ENCODE results near the gene KCNMB3.

KCNMB3 gene

GRCh38 chr3:179266701-179267211 is 15.8 kb upstream of the KCNMB3 start (continued):
- TF ChIP-seq, protein P1, sequence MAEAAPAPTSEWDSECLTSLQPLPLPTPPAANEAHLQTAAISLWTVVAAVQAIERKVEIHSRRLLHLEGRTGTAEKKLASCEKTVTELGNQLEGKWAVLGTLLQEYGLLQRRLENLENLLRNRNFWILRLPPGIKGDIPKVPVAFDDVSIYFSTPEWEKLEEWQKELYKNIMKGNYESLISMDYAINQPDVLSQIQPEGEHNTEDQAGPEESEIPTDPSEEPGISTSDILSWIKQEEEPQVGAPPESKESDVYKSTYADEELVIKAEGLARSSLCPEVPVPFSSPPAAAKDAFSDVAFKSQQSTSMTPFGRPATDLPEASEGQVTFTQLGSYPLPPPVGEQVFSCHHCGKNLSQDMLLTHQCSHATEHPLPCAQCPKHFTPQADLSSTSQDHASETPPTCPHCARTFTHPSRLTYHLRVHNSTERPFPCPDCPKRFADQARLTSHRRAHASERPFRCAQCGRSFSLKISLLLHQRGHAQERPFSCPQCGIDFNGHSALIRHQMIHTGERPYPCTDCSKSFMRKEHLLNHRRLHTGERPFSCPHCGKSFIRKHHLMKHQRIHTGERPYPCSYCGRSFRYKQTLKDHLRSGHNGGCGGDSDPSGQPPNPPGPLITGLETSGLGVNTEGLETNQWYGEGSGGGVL (tag by site-specific recombination; IDR thresholded peaks at IDR 0.05): no peak

DNA sequence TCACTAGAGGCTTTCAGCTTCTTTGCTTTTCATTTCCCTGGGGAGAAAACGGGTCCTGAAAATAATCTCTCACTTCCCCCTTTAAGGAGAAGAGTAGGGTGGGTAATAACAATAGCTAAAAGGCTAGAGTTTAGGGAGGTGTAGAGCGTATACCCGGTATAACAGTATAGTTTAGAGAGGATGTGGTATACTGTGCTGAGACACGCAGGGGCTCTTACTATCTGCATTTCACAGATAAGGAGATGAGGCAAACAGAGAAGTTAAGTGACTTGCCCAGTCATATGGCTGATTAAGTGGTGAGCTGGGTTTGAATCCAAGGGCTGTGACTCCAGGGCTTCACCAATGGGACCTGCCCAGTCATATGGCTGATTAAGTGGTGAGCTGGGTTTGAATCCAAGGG is 15.0 kb upstream of the KCNMB3 start:
- no peak overlapping the region for H3K4me3 ChIP-seq (ENCODE audit: low read depth, low read length)
- no peaks in the 10 kb centered on the region for H3K36me3 ChIP-seq (ENCODE audit: control insufficient read depth in 2 of 2, insufficient read depth in 1 of 2, low read length in 2 of 2)
- TF ChIP-seq, protein P2, sequence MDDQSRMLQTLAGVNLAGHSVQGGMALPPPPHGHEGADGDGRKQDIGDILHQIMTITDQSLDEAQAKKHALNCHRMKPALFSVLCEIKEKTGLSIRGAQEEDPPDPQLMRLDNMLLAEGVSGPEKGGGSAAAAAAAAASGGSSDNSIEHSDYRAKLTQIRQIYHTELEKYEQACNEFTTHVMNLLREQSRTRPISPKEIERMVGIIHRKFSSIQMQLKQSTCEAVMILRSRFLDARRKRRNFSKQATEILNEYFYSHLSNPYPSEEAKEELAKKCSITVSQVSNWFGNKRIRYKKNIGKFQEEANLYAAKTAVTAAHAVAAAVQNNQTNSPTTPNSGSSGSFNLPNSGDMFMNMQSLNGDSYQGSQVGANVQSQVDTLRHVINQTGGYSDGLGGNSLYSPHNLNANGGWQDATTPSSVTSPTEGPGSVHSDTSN (CRISPR knock-in tag; IDR thresholded peaks at IDR 0.05): no peak
- TF ChIP-seq, protein P3, sequence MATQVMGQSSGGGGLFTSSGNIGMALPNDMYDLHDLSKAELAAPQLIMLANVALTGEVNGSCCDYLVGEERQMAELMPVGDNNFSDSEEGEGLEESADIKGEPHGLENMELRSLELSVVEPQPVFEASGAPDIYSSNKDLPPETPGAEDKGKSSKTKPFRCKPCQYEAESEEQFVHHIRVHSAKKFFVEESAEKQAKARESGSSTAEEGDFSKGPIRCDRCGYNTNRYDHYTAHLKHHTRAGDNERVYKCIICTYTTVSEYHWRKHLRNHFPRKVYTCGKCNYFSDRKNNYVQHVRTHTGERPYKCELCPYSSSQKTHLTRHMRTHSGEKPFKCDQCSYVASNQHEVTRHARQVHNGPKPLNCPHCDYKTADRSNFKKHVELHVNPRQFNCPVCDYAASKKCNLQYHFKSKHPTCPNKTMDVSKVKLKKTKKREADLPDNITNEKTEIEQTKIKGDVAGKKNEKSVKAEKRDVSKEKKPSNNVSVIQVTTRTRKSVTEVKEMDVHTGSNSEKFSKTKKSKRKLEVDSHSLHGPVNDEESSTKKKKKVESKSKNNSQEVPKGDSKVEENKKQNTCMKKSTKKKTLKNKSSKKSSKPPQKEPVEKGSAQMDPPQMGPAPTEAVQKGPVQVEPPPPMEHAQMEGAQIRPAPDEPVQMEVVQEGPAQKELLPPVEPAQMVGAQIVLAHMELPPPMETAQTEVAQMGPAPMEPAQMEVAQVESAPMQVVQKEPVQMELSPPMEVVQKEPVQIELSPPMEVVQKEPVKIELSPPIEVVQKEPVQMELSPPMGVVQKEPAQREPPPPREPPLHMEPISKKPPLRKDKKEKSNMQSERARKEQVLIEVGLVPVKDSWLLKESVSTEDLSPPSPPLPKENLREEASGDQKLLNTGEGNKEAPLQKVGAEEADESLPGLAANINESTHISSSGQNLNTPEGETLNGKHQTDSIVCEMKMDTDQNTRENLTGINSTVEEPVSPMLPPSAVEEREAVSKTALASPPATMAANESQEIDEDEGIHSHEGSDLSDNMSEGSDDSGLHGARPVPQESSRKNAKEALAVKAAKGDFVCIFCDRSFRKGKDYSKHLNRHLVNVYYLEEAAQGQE (tag by site-specific recombination; IDR thresholded peaks at IDR 0.05): no peak
- TF ChIP-seq ZBTB26 (tag by site-specific recombination; optimal IDR thresholded peaks at IDR 0.05) (no peak), ZNF292 (tag by site-specific recombination; IDR thresholded peaks at IDR 0.05; ENCODE audit: borderline replicate concordance, low read depth) (no peak), TRIM28 (IDR thresholded peaks at IDR 0.05; ENCODE audit: borderline replicate concordance, low read length) (no peak), ZIC2 (tag by site-specific recombination; IDR thresholded peaks at IDR 0.05) (no peak), ZNF48 (tag by site-specific recombination; IDR thresholded peaks at IDR 0.05) (no peak)
- POLR2A ChIA-PET: no interaction called here
- H3K4me1 ChIP-seq (ENCODE audit: control insufficient read depth, insufficient read depth, low read length): no peaks in the 10 kb centered on the region
- no peak overlapping the region for H3K27ac ChIP-seq (ENCODE audit: extremely low read depth, low read depth, low read length)
- H3K9me3 ChIP-seq (ENCODE audit: control insufficient read depth, insufficient read depth, low read depth, low read length): no peaks in the 10 kb centered on the region
- CTCF ChIA-PET: interaction anchor here (0.7 kb wide), 1 partner anchor 107 kb away, joined by 4 read pairs; no protein-coding TSS in a partner anchor

GRCh38 chr3:179265092-179265491 is 14.2 kb upstream of the KCNMB3 start:
- H3K27ac ChIP-seq (ENCODE audit: extremely low read depth, low read depth, low read length): no peak overlapping the region
- CTCF ChIA-PET: no interaction called here
- H3K4me3 ChIP-seq (ENCODE audit: low read depth, low read length): no peak overlapping the region
- POLR2A ChIA-PET: no interaction called here
- no peaks in the 10 kb centered on the region for H3K9me3 ChIP-seq (ENCODE audit: control insufficient read depth, insufficient read depth, low read depth, low read length)
- no peak for TF ChIP-seq ZNF560 (tag by site-specific recombination; IDR thresholded peaks at IDR 0.05; ENCODE audit: borderline replicate concordance)
- TF ChIP-seq, protein P4, sequence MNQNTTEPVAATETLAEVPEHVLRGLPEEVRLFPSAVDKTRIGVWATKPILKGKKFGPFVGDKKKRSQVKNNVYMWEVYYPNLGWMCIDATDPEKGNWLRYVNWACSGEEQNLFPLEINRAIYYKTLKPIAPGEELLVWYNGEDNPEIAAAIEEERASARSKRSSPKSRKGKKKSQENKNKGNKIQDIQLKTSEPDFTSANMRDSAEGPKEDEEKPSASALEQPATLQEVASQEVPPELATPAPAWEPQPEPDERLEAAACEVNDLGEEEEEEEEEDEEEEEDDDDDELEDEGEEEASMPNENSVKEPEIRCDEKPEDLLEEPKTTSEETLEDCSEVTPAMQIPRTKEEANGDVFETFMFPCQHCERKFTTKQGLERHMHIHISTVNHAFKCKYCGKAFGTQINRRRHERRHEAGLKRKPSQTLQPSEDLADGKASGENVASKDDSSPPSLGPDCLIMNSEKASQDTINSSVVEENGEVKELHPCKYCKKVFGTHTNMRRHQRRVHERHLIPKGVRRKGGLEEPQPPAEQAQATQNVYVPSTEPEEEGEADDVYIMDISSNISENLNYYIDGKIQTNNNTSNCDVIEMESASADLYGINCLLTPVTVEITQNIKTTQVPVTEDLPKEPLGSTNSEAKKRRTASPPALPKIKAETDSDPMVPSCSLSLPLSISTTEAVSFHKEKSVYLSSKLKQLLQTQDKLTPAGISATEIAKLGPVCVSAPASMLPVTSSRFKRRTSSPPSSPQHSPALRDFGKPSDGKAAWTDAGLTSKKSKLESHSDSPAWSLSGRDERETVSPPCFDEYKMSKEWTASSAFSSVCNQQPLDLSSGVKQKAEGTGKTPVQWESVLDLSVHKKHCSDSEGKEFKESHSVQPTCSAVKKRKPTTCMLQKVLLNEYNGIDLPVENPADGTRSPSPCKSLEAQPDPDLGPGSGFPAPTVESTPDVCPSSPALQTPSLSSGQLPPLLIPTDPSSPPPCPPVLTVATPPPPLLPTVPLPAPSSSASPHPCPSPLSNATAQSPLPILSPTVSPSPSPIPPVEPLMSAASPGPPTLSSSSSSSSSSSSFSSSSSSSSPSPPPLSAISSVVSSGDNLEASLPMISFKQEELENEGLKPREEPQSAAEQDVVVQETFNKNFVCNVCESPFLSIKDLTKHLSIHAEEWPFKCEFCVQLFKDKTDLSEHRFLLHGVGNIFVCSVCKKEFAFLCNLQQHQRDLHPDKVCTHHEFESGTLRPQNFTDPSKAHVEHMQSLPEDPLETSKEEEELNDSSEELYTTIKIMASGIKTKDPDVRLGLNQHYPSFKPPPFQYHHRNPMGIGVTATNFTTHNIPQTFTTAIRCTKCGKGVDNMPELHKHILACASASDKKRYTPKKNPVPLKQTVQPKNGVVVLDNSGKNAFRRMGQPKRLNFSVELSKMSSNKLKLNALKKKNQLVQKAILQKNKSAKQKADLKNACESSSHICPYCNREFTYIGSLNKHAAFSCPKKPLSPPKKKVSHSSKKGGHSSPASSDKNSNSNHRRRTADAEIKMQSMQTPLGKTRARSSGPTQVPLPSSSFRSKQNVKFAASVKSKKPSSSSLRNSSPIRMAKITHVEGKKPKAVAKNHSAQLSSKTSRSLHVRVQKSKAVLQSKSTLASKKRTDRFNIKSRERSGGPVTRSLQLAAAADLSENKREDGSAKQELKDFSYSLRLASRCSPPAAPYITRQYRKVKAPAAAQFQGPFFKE (tag by site-specific recombination; IDR thresholded peaks at IDR 0.05; ENCODE audit: borderline replicate concordance): no peak
- no peak for TF ChIP-seq ZNF280D (tag by site-specific recombination; IDR thresholded peaks at IDR 0.05)
- no peak for TF ChIP-seq TCF7L2 (IDR thresholded peaks at IDR 0.05; ENCODE audit: borderline replicate concordance, low read depth, low read length)
- no peak for TF ChIP-seq ZNF112 (tag by site-specific recombination; IDR thresholded peaks at IDR 0.05)
- TF ChIP-seq ZNF19 (tag by site-specific recombination; IDR thresholded peaks at IDR 0.05; ENCODE audit: low read depth): no peak
- H3K36me3 ChIP-seq (ENCODE audit: control insufficient read depth in 2 of 2, insufficient read depth in 1 of 2, low read length in 2 of 2): no peaks in the 10 kb centered on the region
- no peaks in the 10 kb centered on the region for H3K4me1 ChIP-seq (ENCODE audit: control insufficient read depth, insufficient read depth, low read length)
